GM23338 (cell line): ENCODE measurements around the gene SLC2A1. TPM values are rescaled to one million over a fixed set of nuclear protein-coding genes. Genes with fewer than 3 reads are reported as not detected.

Source experiments
- ATAC-seq: fragments of 200-7000 bp; cut with Tn5 transposase; 3 replicates; pipeline ENCODE4 v1.9.1; 2020
- DNase-seq: peaks from one replicate; pipeline ENCODE4 v3.0.0-alpha.2; 2015; ENCODE audit warnings: low spot score
- H2AFZ ChIP-seq: fragments of 200-600 bp; sonication (generic); 2 replicates; pipeline ENCODE4 v1.8.0; 2016; ENCODE audit warnings: antibody characterized with exemption, mild to moderate bottlenecking, moderate library complexity
- H3F3A ChIP-seq: fragments of 200-600 bp; sonication (generic); replicated peaks from 2 replicates; pipeline ENCODE4 v1.8.0; 2017; ENCODE audit warnings: antibody characterized with exemption, mixed run types, low read depth
- H3K27ac ChIP-seq: fragments of 200-600 bp; sonication (generic); 2 replicates; pipeline ENCODE4 v1.6.1; 2016; ENCODE audit warnings: low read depth
- H3K27me3 ChIP-seq: fragments of 200-600 bp; sonication (generic); 2 replicates; pipeline ENCODE4 v1.8.0; 2016; ENCODE audit warnings: mild to moderate bottlenecking, mixed run types, moderate library complexity; ENCODE audit not compliant: insufficient read depth
- H3K36me3 ChIP-seq: fragments of 200-600 bp; sonication (generic); 2 replicates; pipeline ENCODE4 v1.8.0; 2016; ENCODE audit warnings: mild to moderate bottlenecking; ENCODE audit not compliant: insufficient read depth
- H3K4me1 ChIP-seq: fragments of 200-600 bp; sonication (generic); 2 replicates; pipeline ENCODE4 v1.8.0; 2016; ENCODE audit warnings: mild to moderate bottlenecking, moderate library complexity; ENCODE audit not compliant: insufficient read depth
- H3K4me2 ChIP-seq: fragments of 200-600 bp; sonication (generic); 2 replicates; pipeline ENCODE4 v1.7.1; 2017; ENCODE audit warnings: mixed run types
- H3K4me3 ChIP-seq: fragments of 200-600 bp; sonication (generic); 2 replicates; pipeline ENCODE4 v1.6.1; 2016; ENCODE audit warnings: mixed run types
- H3K79me2 ChIP-seq: fragments of 200-600 bp; sonication (generic); replicated peaks from 2 replicates; pipeline ENCODE4 v1.8.0; 2017; ENCODE audit warnings: mild to moderate bottlenecking; ENCODE audit not compliant: insufficient read depth
- H3K9me2 ChIP-seq: fragments of 200-600 bp; sonication (generic); 2 replicates; pipeline ENCODE4 v1.8.0; 2017; ENCODE audit not compliant: insufficient read depth
- H4K20me1 ChIP-seq: fragments of 200-600 bp; sonication (generic); replicated peaks from 2 replicates; pipeline ENCODE4 v1.8.0; 2017; ENCODE audit warnings: mild to moderate bottlenecking; ENCODE audit not compliant: insufficient read depth
- H3K27ac Mint-ChIP-seq: 2 replicates; pipeline ENCODE4 v1.8.0; 2020; ENCODE audit warnings: inconsistent platforms, mild to moderate bottlenecking, moderate library complexity, mixed read lengths
- H3K27me3 Mint-ChIP-seq: 3 replicates; pipeline ENCODE4 v1.8.0; 2022; ENCODE audit warnings: low read depth, mild to moderate bottlenecking, moderate library complexity, mixed read lengths, inconsistent platforms; ENCODE audit not compliant: insufficient read depth, poor library complexity
- H3K36me3 Mint-ChIP-seq: 3 replicates; pipeline ENCODE4 v1.8.0; 2021; ENCODE audit warnings: low read depth, mild to moderate bottlenecking, inconsistent platforms, moderate library complexity, mixed read lengths
- H3K4me1 Mint-ChIP-seq: 3 replicates; pipeline ENCODE4 v1.8.0; 2020; ENCODE audit warnings: mild to moderate bottlenecking, inconsistent platforms, mixed read lengths
- H3K4me3 Mint-ChIP-seq: 3 replicates; pipeline ENCODE4 v1.8.0; 2021; ENCODE audit warnings: moderate library complexity, mild to moderate bottlenecking, inconsistent platforms, mixed read lengths
- H3K9me3 Mint-ChIP-seq: 3 replicates; pipeline ENCODE4 v1.8.0; 2020; ENCODE audit warnings: moderate library complexity, mild to moderate bottlenecking, inconsistent platforms, mixed read lengths
- CREB1 ChIP-seq: fragments of 250-450 bp; sonication (Bioruptor Pico); IDR thresholded peaks from 2 replicates; pipeline ENCODE4 v1.5.0; 2020; ENCODE audit warnings: low read depth, mild to moderate bottlenecking, moderate library complexity
- EZH2 ChIP-seq: fragments of 200-600 bp; sonication (generic); IDR thresholded peaks from one replicate; pipeline ENCODE4 v1.8.0; 2017; ENCODE audit warnings: antibody characterized with exemption, mild to moderate bottlenecking, low read depth; ENCODE audit not compliant: unreplicated experiment
- EZH2phosphoT487 ChIP-seq: fragments of 200-600 bp; sonication (generic); IDR thresholded peaks from one replicate; pipeline ENCODE4 v1.8.1; 2018; ENCODE audit warnings: antibody characterized with exemption; ENCODE audit not compliant: unreplicated experiment
- JUNB ChIP-seq: IDR thresholded peaks from one replicate; pipeline ENCODE4 v1.6.1; 2016; ENCODE audit warnings: antibody characterized with exemption; ENCODE audit not compliant: unreplicated experiment
- NANOG ChIP-seq: IDR thresholded peaks from 2 replicates; pipeline ENCODE4 v1.6.1; 2016; ENCODE audit warnings: antibody characterized with exemption, borderline replicate concordance
- POLR2AphosphoS5 ChIP-seq: IDR thresholded peaks from 2 replicates; pipeline ENCODE4 v1.6.1; 2016; ENCODE audit warnings: antibody characterized with exemption, low read depth
- STAT1 ChIP-seq: IDR thresholded peaks from one replicate; pipeline ENCODE4 v1.6.1; 2016; ENCODE audit warnings: antibody characterized with exemption; ENCODE audit not compliant: unreplicated experiment
- ZNF114 ChIP-seq: fragments of 250-450 bp; sonication (Bioruptor Pico); IDR thresholded peaks from 2 replicates; pipeline ENCODE4 v1.5.0; 2020; ENCODE audit warnings: mild to moderate bottlenecking, moderate library complexity
- ZNF331 ChIP-seq: fragments of 250-450 bp; sonication (Bioruptor Pico); IDR thresholded peaks from 2 replicates; pipeline ENCODE4 v1.5.0; 2020; ENCODE audit warnings: low read depth, mild to moderate bottlenecking, moderate library complexity
- polyA plus RNA-seq: library from polyadenylated mRNA; unstranded; fragments of >200 nt; fragmentation: Nextera tagmentation; extraction: Ambion mirVana; gene quantifications from 2 replicates; pipeline ENCODE4 v1.2.1, GENCODE V29; 2016
- total RNA-seq: library from RNA; depleted of rRNA; stranded (reverse); fragments of >200 nt; shearing (Covaris generic); gene quantifications from 2 replicates; pipeline ENCODE4 v1.2.3, GENCODE V29; 2014
- TF ChIP-seq, protein P1 (sequence below): fragments of 250-450 bp; sonication (Bioruptor Pico); IDR thresholded peaks from 2 replicates; pipeline ENCODE4 v1.5.0; 2020; ENCODE audit warnings: mild to moderate bottlenecking, moderate library complexity
- TF ChIP-seq, protein P2 (sequence below), 2 experiments: fragments of 200-600 bp in 1 of 2; sonication (generic) in 1 of 2; conservative IDR thresholded peaks; 2 replicates each; pipeline versions ENCODE4 v1.5.1 to v1.6.1; 2016 to 2017; ENCODE audit warnings: antibody characterized with exemption in 2 of 2, low read depth in 2 of 2, mild to moderate bottlenecking in 2 of 2, moderate library complexity in 1 of 2
- TF ChIP-seq, protein P3 (sequence below): IDR thresholded peaks from 2 replicates; pipeline ENCODE4 v1.6.1; 2016; ENCODE audit warnings: antibody characterized with exemption
- TF ChIP-seq, protein P4 (sequence below): IDR thresholded peaks from one replicate; pipeline ENCODE4 v1.6.1; 2018; ENCODE audit warnings: antibody characterized with exemption; ENCODE audit not compliant: unreplicated experiment

SLC2A1 gene
- total and polyA plus RNA-seq, 2 experiments from 2014 or later = 66.1 to 305 TPM

DNA sequence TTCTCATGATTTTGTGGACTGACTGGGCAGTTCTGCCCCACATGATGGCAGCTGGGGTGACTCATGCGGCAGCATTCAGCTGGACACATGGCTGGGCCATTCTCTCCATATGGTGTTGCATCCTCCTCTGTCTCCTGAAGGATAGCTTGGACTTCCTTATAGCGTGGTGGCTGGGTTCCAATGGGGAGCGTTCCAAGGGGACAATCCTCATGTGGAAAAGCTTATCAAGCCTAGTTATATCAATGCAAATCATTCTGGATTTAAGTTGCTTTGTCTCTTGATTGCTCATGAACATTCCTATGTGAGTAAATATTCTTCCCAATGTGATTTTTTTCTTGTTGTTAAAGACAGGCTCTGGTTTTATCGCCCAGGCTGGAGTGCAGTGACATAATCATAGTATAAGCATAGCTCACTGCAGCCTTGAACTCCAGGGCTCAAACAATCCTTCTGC, 13.2 kb upstream of the SLC2A1 start:
- Histone ChIP-seq H3K27me3 (no peaks in the 10 kb centered on the region), H3K36me3 (no peaks in the 10 kb centered on the region), H4K20me1 (no peaks in the 10 kb centered on the region), H3K4me1 (peaks cover 13% of the 10 kb centered on the region; the same call in 1 of the 2 replicates), H3K9me2 (no peaks in the 10 kb centered on the region), H3F3A (no peaks in the 10 kb centered on the region), H3K4me2 (no peak overlapping the region), H3K79me2 (no peaks in the 10 kb centered on the region), H3K4me3 (no peak overlapping the region), H3K27ac (no peak overlapping the region), H2AFZ (no peak overlapping the region)
- H3K4me1 Mint-ChIP-seq = peaks cover 26% of the 10 kb centered on the region
- no peaks in the 10 kb centered on the region for H3K9me3 Mint-ChIP-seq
- TF ChIP-seq, protein P1, sequence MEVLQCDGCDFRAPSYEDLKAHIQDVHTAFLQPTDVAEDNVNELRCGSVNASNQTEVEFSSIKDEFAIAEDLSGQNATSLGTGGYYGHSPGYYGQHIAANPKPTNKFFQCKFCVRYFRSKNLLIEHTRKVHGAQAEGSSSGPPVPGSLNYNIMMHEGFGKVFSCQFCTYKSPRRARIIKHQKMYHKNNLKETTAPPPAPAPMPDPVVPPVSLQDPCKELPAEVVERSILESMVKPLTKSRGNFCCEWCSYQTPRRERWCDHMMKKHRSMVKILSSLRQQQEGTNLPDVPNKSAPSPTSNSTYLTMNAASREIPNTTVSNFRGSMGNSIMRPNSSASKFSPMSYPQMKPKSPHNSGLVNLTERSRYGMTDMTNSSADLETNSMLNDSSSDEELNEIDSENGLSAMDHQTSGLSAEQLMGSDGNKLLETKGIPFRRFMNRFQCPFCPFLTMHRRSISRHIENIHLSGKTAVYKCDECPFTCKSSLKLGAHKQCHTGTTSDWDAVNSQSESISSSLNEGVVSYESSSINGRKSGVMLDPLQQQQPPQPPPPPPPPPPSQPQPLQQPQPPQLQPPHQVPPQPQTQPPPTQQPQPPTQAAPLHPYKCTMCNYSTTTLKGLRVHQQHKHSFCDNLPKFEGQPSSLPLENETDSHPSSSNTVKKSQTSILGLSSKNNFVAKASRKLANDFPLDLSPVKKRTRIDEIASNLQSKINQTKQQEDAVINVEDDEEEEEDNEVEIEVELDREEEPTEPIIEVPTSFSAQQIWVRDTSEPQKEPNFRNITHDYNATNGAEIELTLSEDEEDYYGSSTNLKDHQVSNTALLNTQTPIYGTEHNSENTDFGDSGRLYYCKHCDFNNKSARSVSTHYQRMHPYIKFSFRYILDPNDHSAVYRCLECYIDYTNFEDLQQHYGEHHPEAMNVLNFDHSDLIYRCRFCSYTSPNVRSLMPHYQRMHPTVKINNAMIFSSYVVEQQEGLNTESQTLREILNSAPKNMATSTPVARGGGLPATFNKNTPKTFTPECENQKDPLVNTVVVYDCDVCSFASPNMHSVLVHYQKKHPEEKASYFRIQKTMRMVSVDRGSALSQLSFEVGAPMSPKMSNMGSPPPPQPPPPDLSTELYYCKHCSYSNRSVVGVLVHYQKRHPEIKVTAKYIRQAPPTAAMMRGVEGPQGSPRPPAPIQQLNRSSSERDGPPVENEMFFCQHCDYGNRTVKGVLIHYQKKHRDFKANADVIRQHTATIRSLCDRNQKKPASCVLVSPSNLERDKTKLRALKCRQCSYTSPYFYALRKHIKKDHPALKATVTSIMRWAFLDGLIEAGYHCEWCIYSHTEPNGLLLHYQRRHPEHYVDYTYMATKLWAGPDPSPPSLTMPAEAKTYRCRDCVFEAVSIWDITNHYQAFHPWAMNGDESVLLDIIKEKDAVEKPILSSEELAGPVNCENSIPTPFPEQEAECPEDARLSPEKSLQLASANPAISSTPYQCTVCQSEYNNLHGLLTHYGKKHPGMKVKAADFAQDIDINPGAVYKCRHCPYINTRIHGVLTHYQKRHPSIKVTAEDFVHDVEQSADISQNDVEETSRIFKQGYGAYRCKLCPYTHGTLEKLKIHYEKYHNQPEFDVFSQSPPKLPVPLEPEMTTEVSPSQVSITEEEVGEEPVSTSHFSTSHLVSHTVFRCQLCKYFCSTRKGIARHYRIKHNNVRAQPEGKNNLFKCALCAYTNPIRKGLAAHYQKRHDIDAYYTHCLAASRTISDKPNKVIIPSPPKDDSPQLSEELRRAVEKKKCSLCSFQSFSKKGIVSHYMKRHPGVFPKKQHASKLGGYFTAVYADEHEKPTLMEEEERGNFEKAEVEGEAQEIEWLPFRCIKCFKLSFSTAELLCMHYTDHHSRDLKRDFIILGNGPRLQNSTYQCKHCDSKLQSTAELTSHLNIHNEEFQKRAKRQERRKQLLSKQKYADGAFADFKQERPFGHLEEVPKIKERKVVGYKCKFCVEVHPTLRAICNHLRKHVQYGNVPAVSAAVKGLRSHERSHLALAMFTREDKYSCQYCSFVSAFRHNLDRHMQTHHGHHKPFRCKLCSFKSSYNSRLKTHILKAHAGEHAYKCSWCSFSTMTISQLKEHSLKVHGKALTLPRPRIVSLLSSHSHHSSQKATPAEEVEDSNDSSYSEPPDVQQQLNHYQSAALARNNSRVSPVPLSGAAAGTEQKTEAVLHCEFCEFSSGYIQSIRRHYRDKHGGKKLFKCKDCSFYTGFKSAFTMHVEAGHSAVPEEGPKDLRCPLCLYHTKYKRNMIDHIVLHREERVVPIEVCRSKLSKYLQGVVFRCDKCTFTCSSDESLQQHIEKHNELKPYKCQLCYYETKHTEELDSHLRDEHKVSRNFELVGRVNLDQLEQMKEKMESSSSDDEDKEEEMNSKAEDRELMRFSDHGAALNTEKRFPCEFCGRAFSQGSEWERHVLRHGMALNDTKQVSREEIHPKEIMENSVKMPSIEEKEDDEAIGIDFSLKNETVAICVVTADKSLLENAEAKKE = no peak
- TF ChIP-seq EZH2phosphoT487 = no peak
- no peak for TF ChIP-seq NANOG
- no peak for TF ChIP-seq ZNF114 (CRISPR knock-in tag)
- no peak for TF ChIP-seq ZNF331 (CRISPR knock-in tag)
- no peak for TF ChIP-seq CREB1
- no peak for TF ChIP-seq EZH2
- TF ChIP-seq, protein P2, sequence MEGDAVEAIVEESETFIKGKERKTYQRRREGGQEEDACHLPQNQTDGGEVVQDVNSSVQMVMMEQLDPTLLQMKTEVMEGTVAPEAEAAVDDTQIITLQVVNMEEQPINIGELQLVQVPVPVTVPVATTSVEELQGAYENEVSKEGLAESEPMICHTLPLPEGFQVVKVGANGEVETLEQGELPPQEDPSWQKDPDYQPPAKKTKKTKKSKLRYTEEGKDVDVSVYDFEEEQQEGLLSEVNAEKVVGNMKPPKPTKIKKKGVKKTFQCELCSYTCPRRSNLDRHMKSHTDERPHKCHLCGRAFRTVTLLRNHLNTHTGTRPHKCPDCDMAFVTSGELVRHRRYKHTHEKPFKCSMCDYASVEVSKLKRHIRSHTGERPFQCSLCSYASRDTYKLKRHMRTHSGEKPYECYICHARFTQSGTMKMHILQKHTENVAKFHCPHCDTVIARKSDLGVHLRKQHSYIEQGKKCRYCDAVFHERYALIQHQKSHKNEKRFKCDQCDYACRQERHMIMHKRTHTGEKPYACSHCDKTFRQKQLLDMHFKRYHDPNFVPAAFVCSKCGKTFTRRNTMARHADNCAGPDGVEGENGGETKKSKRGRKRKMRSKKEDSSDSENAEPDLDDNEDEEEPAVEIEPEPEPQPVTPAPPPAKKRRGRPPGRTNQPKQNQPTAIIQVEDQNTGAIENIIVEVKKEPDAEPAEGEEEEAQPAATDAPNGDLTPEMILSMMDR (conservative IDR thresholded peaks at IDR 0.05; ENCODE audit: low read depth in 2 of 2) = no peak
- no peak for TF ChIP-seq POLR2AphosphoS5
- TF ChIP-seq, protein P3, sequence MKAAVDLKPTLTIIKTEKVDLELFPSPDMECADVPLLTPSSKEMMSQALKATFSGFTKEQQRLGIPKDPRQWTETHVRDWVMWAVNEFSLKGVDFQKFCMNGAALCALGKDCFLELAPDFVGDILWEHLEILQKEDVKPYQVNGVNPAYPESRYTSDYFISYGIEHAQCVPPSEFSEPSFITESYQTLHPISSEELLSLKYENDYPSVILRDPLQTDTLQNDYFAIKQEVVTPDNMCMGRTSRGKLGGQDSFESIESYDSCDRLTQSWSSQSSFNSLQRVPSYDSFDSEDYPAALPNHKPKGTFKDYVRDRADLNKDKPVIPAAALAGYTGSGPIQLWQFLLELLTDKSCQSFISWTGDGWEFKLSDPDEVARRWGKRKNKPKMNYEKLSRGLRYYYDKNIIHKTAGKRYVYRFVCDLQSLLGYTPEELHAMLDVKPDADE = no peak
- TF ChIP-seq STAT1 = no peak
- TF ChIP-seq, protein P4, sequence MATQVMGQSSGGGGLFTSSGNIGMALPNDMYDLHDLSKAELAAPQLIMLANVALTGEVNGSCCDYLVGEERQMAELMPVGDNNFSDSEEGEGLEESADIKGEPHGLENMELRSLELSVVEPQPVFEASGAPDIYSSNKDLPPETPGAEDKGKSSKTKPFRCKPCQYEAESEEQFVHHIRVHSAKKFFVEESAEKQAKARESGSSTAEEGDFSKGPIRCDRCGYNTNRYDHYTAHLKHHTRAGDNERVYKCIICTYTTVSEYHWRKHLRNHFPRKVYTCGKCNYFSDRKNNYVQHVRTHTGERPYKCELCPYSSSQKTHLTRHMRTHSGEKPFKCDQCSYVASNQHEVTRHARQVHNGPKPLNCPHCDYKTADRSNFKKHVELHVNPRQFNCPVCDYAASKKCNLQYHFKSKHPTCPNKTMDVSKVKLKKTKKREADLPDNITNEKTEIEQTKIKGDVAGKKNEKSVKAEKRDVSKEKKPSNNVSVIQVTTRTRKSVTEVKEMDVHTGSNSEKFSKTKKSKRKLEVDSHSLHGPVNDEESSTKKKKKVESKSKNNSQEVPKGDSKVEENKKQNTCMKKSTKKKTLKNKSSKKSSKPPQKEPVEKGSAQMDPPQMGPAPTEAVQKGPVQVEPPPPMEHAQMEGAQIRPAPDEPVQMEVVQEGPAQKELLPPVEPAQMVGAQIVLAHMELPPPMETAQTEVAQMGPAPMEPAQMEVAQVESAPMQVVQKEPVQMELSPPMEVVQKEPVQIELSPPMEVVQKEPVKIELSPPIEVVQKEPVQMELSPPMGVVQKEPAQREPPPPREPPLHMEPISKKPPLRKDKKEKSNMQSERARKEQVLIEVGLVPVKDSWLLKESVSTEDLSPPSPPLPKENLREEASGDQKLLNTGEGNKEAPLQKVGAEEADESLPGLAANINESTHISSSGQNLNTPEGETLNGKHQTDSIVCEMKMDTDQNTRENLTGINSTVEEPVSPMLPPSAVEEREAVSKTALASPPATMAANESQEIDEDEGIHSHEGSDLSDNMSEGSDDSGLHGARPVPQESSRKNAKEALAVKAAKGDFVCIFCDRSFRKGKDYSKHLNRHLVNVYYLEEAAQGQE = no peak
- TF ChIP-seq JUNB = no peak
- DNase-seq = no peak
- peaks cover 42% of the 10 kb centered on the region for H3K36me3 Mint-ChIP-seq
- no peak for ATAC-seq
- no peak overlapping the region for H3K4me3 Mint-ChIP-seq
- no peak overlapping the region for H3K27ac Mint-ChIP-seq
- H3K27me3 Mint-ChIP-seq = peaks cover 6% of the 10 kb centered on the region
